ENCODE data around the gene GAGE10. TPM values are rescaled to one million over a fixed set of nuclear protein-coding genes. Genes with fewer than 3 reads are reported as not detected.

The GAGE10 gene
- total RNA-seq, 4 donors from 2014 or later, result 1.2 TPM; not detected in 3

- H3K27me3 ChIP-seq, result no peaks in the 10 kb centered on the region
- H3K4me3 ChIP-seq, result no peak overlapping the region
- H3K4me1 ChIP-seq, result no peaks in the 10 kb centered on the region
- 65% methylated on average over 3 of the region's 4 CpGs for WGBS
- no peak overlapping the region for H3K27ac ChIP-seq (replicated peaks in 1 of 4)
- no peak for DNase-seq (ENCODE audit: extremely low spot score)
- no peaks in the 10 kb centered on the region for H3K9me3 ChIP-seq
- H3K36me3 ChIP-seq, result peaks cover 0 to 8% (median 3%) of the 10 kb centered on the region in 4 donors
- TF ChIP-seq CTCF (IDR thresholded peaks at IDR 0.05) (no peak), EP300 (IDR thresholded peaks at IDR 0.05) (no peak), POLR2A (IDR thresholded peaks at IDR 0.05; ENCODE audit: low read depth) (no peak), POLR2AphosphoS5 (IDR thresholded peaks at IDR 0.05) (no peak)
- intact Hi-C loops (cut with DNase I), result no loop called here
Measured at GRCh38 chrX:49286581-49286980, 16.9 kb upstream of the GAGE10 start.

GRCh38 chrX:49287665-49288064 lies 15.8 kb upstream of the GAGE10 start:
- Histone ChIP-seq H3K27me3 (no peaks in the 10 kb centered on the region), H3K27ac (replicated peaks in 1 of 4) (no peak overlapping the region), H3K4me3 (no peak overlapping the region), H3K36me3 (peaks cover 0 to 8% (median 3%) of the 10 kb centered on the region in 4 donors), H3K9me3 (no peaks in the 10 kb centered on the region), H3K4me1 (peaks cover 5 to 9% (median 7%) of the 10 kb centered on the region in 4 donors)
- WGBS, result 64% methylated on average over 1 of the region's 1 CpG
- DNase-seq (ENCODE audit: extremely low spot score), result no peak
- intact Hi-C loops (cut with DNase I), result no loop called here
- TF ChIP-seq CTCF (IDR thresholded peaks at IDR 0.05) (no peak), EP300 (IDR thresholded peaks at IDR 0.05) (no peak), POLR2A (IDR thresholded peaks at IDR 0.05; ENCODE audit: low read depth) (no peak), POLR2AphosphoS5 (IDR thresholded peaks at IDR 0.05) (no peak)

- Histone ChIP-seq H3K27ac (replicated peaks in 1 of 4) (no peak overlapping the region), H3K4me1 (peaks cover 5 to 10% (median 7%) of the 10 kb centered on the region in 4 donors), H3K9me3 (no peaks in the 10 kb centered on the region), H3K27me3 (no peaks in the 10 kb centered on the region), H3K36me3 (peaks cover 0 to 8% (median 3%) of the 10 kb centered on the region in 4 donors), H3K4me3 (no peak overlapping the region)
- 76% methylated on average over 7 of the region's 7 CpGs for WGBS
- intact Hi-C loops (cut with DNase I), result no loop called here
- TF ChIP-seq POLR2AphosphoS5 (IDR thresholded peaks at IDR 0.05) (no peak), EP300 (IDR thresholded peaks at IDR 0.05) (no peak), CTCF (IDR thresholded peaks at IDR 0.05) (no peak), POLR2A (IDR thresholded peaks at IDR 0.05; ENCODE audit: low read depth) (no peak)
- DNase-seq (ENCODE audit: extremely low spot score), result no peak
Measured at GRCh38 chrX:49290215-49290614, 13.2 kb upstream of the GAGE10 start.

- intact Hi-C loops (cut with DNase I), result no loop called here
- DNase-seq (ENCODE audit: extremely low spot score), result no peak
- H3K4me3 ChIP-seq, result no peak overlapping the region
- peaks cover 0 to 3% (median 0%) of the 10 kb centered on the region in 4 donors for H3K27me3 ChIP-seq
- H3K4me1 ChIP-seq, result peaks cover 5 to 10% (median 7%) of the 10 kb centered on the region in 4 donors
- H3K36me3 ChIP-seq, result no peaks in the 10 kb centered on the region
- TF ChIP-seq CTCF (IDR thresholded peaks at IDR 0.05), result peak; percentile 40 to 67 (median 50)
- no peak for TF ChIP-seq POLR2AphosphoS5 (IDR thresholded peaks at IDR 0.05)
- H3K9me3 ChIP-seq, result no peaks in the 10 kb centered on the region
- no peak overlapping the region for H3K27ac ChIP-seq (replicated peaks in 1 of 4)
- 44% methylated on average over 11 of the region's 11 CpGs for WGBS
Measured at GRCh38 chrX:49291615-49292337, 11.7 kb upstream of the GAGE10 start.
